ENCODE measurements around the gene KRT7. TPM values are rescaled to one million over a fixed set of nuclear protein-coding genes. Genes with fewer than 3 reads are reported as not detected.

Gene KRT7
- total RNA-seq, 1 donor from 2014 or later: 335 TPM

GRCh38 chr12:52296572-52297215, 63.7 kb downstream of the KRT7 start:
- no peak for DNase-seq (ENCODE audit: low spot score)

Other genes starting within 250 kb of the KRT7 start
- 23.9 TPM for gene TAMALIN, start 226.3 kb upstream of the KRT7 start, total RNA-seq
- 131 TPM for gene NR4A1, start 181.8 kb upstream of the KRT7 start, total RNA-seq
- gene ATG101, start 163.3 kb upstream of the KRT7 start, total RNA-seq: 38.6 TPM
- 0.46 TPM for gene SMIM41, start 153.5 kb upstream of the KRT7 start, total RNA-seq
- gene KRT80, start 41.2 kb upstream of the KRT7 start, total RNA-seq: 15.5 TPM
- gene KRT86, start 41.4 kb downstream of the KRT7 start, total RNA-seq: 1.1 TPM
- gene KRT81, start 58.3 kb downstream of the KRT7 start, total RNA-seq: 0.55 TPM
- not detected for gene KRT83, start 88.2 kb downstream of the KRT7 start, total RNA-seq
- not detected for gene KRT85, start 134.2 kb downstream of the KRT7 start, total RNA-seq
- not detected for gene KRT84, start 152.4 kb downstream of the KRT7 start, total RNA-seq
- not detected for gene KRT82, start 173.1 kb downstream of the KRT7 start, total RNA-seq
- not detected for gene KRT75, start 201.1 kb downstream of the KRT7 start, total RNA-seq
- not detected for gene KRT6B, start 218.9 kb downstream of the KRT7 start, total RNA-seq
- not detected for gene KRT6C, start 240.6 kb downstream of the KRT7 start, total RNA-seq

Data from mucosa of gallbladder (tissue), 1 donor.